Amygdala (tissue), 56 donors: Measurements from ENCODE around the gene RNMT.
"Not testable (repeated sequence)": the region's sequence is repeated elsewhere in the genome, so short reads cannot be mapped to it uniquely, and the experiment has no call there.

Experiments used
- DNase-seq, 56 donors: peaks; one replicate each; lab custom pipeline; 2025; lab: John Stamatoyannopoulos, UW

Gene RNMT

DNA sequence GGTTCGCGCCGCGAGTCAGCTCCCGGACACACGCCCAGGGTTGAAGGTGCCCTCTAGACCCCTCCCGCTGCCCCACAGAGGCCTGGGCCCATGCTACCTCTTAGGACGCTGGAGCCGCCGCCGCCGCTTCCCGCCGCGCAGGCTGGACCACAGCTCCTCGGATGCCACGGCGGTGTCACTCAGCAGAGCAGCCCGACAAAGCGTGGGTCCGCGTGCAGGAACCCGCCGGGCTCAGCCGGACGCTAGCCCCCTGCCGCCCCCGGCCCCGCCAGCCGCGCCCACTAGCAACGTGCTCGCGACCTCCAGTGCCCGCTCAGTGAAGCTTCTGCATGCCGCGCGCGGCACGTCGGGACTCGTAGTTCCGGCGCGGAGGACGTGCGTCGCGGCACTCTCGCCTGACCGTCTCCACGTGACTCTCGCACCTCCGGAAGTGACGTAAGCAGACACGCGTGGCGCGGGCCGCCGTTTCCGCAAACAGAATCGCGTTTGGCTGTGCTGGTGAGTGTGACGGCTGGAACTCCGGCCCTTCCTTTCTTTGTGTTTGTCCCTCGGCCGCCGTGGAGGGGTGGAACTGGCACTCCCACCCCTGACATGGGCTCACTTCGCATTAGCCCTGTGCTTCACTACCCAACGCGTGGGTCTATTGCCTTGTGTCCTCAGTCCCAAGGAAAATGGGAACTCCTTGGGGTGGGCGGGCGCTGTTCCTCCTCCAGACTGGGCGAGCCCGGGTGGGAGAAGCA lies at the start of gene RNMT, which contains the start of gene FAM210A:
RNMT (plus strand) TSS at position 442 of the 740 bp plus-strand sequence. CDS start 4,845 bp downstream, outside the sequence.
FAM210A (minus strand) TSS at position 327 of the 740 bp plus-strand sequence. CDS start 44,481 bp downstream, outside the sequence.
- DNase-seq = peak; percentile 76 to 98 (median 94)

DNA sequence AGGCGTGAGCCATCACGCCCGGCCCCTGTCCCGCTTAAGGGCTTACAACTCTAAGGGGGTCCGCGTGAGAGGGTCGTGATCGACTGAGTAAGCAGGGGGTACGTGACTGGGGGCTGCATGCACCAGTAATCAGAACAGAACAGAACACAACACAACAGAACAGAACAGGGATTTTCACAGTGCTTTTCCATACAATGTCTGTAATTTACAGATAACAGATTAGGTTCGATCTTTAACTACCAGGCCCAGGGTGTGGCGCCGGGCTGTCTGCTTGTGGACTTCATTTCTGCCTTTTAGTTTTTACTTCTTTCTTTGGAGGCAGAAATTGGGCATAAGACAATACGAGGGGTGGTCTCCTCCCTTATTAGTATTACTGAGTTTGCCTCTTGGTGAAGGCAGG lies 49.1 kb upstream of the RNMT start:
- not testable (repeated sequence) for DNase-seq

DNA sequence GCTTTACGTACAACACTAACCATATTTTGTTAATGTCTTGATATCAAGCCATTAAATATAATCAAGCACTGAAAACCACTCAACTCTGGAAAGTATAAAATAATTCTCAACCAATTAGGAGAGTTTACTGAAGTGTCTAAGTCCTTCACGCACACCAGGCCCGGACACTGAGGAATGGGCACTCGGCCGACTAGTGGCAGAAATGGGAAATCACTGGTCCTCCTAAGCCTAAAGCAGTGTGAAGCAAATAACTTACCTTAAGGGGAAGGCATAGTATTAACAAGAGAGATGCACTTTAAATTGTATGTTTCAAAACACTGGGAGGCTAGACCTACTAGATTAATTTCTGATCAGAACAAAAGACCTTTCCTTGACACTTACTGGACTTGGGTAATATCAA lies 45.9 kb upstream of the RNMT start:
- peak in 5 of 56 donors; percentile 3 to 40 (median 17) for DNase-seq

DNA sequence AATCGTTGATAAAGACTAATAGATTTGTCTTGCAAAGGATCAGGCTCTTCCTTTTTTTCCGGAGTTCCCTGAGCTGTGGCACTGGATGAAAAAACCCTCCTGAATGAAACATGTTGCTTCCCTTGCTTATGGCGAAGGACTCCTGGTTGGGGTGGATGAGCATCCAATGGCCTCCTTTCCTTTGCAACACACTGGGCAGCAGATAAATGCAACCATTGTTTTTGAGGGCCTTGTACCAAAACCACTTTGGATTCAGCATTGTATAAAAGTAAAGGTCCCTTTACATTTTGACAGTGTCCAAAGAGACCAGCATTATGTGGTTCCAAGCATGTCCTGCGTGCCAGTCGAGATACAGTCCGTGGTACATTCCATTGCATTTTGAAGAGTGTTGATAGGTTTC lies 44.8 kb upstream of the RNMT start:
- DNase-seq = no peak

DNA sequence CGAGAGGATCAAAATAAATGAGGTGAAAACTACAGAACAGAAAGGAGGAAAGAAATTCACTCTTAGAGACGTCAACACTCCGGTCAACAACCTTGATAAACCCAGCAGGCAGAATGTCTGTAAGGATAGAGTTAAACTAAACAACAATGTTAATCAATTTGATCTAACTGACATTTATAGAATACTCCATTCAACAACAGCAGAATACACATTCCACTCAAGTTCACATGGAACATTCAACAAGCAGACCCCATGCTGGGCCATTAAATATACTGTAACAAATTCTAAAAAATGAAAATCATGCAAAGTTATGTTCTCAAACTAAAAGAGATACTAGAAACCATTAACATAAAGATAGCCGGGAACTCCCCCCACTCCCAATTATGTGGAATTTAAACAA lies 41.9 kb upstream of the RNMT start:
- DNase-seq = no peak

DNA sequence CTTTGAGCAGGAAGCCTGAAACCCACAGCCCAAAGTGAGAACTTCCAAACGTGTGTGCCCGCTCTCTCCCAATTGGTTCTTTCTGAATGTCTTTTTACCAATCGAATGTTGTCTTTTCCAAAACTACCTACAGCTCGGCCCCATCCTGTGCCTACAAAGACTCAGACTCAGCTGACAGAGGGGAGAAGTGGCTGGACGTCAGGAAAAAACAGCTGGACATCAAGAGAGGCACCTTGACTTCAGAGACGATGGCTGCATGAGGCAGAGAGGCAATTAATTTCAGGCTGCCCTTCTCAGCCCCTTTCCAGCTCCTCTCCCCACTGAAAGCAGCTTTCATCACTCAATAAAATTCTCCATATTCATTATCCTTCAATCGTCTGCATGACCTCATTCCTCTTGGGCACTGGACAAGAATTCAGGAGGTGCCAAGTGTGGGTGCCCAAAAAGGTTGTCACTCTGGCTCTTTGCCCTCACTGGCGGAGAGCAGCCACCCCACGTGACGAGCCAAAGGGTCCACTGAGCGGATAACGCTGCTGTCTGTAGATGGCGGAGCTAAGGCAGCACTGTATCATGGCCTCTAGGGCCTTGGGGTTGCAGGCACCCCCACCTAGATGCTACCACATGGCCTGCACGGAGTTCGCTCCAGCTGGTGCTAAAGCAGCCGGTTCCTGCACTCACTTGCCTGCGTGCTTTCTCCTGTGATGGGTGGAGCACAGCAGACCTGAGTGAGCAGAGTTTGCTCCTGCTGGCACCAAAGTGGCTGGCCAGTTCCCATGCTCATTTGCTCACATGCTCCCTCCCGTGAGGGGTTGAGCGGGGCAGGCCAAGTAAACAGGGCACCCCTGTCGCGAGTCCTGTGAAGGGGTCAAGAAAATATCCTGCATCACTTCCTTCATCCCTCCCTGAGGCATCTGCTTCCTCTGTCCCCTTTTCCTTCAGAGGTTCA lies 38.0 kb upstream of the RNMT start:
- peak in 1 of 56 donors; percentile 21 for DNase-seq

DNA sequence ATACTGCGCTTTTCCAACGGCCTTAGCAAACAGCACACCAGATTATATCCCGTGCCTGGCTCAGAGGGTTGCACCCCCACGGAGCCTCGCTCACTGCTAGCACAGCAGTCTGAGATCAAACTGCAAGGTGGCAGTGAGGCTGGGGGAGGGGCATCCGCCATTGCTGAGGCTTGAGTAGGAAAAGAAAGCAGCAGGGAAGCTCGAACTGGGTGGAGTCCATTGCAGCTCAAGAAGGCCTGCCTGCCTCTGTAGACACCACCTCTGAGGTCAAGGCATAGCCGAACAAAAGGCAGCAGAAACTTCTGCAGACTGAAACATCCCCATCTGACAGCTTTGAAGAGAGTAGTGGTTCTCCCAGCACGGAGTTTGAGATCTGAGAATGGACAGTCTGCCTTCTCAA lies 36.4 kb upstream of the RNMT start:
- DNase-seq = not testable (repeated sequence)

DNA sequence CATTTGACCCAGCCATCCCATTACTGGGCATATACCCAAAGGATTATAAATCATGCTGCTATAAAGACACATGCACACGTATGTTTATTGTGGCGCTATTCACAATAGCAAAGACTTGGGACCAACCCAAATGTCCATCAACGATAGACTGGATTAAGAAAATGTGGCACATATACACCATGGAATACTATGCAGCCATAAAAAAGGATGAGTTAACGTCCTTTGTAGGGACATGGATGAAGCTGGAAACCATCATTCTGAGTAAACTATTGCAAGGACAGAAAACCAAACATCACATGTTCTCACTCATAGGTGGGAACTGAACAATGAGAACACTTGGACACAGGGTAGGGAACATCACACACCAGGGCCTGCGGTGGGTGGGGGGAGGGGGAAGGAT lies 31.1 kb upstream of the RNMT start:
- not testable (repeated sequence) for DNase-seq

DNA sequence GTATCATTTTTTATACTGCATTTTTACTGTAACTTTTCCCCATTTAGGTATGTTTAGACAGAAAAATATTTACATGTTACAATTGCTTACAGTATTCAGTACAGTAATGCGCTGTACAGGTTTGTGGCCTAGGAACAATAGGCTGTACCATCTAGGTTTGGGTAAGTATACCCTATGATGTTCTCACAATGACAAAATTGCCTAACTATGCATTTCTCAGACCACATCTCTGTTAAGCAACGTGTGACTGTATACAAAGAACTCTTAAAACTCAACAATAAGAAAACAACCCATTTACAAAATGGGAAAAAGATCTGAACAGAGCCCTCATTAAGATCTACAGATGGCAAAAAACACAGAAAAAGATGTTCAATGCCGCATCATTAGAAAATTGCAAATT lies 29.5 kb upstream of the RNMT start:
- DNase-seq = no peak

DNA sequence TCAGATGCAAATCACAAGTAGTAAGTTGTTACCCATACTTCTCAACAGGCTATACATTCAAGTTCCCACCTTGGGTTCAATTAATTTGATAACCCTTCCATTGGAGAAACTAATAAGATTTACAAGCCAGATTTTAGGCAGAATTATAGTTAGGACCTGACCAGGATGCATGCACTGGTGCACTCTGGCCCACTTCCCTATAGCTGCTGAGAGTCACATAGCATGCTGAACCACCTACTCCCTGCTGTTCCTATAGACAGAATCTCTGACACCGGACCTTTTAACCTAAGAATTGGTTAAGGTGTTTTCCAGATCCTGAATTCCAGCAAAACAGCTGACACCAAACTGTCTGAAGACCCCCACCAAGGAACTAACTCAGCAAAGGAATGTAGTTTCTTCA lies 26.3 kb upstream of the RNMT start:
- DNase-seq = no peak

DNA sequence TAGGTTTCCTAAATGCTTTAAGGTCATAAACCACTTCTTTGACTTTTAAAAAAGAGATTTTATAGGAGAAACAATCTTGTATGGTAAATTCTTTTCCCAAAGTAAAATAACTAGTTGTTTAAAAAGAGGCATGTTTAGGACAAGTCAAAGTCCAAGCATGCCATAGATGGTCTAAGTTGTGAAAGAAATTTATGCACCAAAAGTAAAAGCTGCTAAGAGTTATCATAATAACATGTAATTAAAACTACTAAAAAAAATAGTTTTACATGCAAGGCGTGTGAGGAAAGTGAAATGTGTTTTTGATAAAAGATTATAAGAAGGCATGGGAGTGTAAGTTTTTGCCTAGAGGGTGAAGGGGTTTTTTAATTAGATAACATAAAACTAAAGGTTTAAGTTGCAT lies 22.6 kb upstream of the RNMT start:
- DNase-seq = no peak

DNA sequence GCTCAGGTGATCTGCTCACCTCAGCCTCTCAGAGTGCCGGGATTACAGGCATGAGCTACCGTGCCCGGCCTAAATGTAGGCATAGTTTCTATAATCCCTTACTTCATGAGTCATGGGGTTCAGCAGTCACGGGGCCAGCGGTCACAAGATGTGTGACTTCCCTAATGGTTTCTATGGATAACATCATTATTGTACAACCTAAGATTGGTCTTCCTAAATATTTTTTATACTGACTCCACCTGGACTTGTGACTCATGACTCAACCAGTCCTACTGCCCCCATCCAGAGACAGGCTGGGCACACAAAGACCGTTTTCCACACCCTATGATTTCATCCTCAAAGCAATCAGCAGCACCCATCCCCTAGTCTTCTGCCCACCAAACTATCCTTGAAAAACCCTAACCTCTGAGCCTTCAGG lies 16.1 kb upstream of the RNMT start:
- no peak for DNase-seq

DNA sequence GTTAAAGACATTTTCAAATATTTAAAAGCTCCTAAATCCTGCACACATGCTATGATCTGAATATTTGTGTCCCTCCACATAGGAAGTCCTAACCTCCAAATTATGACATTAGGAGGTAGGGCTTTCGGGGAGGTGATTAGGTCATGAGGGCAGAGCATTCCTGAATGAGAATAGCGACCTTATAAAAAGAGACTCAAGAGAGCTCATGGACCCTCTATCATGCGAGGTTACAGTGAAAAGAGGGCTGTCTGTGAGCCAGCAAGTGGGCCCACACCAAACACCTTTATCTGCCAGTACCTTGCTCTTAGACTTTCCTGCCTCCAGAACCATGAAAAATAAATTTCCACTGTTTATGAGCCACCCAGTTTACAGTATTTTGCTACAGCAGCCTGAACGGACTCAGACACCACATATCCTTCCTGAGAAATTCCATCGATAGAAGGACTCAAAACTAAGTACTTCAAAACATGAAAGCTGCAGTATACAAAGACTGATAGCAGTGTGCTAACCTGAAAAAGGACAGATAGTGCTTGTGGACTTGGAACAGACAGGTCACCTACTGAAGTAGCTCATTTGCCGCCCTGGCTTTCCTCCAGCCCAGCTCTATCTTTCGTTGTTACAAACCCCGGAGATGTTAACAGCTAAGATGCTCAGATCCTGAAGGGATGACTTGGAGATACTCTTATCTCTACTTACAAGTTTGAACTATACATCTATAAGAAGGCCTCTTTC lies 13.9 kb upstream of the RNMT start:
- DNase-seq = no peak

DNA sequence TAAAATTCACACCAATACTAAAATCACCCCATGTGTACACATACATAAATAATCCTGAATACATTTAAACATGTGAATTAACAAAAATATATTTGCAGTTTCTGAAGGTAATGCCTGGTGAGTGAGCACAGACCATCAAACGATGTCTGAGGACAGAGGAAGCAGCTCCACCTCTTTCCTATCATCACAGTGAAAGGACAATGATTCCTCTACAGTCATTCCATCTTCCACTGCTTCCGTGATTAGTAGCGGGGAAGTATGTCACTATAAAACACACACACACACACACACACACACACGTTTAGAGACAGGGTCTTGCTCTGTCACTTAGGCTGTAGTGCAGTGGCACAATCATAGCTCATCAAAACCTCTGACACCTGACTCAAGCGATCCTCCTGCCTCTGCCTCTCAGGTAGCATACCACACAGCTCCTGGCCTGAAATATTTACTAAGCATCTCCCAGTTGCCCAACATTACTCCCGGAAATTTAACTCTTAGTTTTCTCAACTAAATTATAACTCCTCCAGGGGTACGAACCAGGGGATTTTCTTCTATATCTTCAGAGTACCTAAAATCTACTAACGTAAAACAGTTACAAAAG lies 12.9 kb upstream of the RNMT start:
- no peak for DNase-seq

DNA sequence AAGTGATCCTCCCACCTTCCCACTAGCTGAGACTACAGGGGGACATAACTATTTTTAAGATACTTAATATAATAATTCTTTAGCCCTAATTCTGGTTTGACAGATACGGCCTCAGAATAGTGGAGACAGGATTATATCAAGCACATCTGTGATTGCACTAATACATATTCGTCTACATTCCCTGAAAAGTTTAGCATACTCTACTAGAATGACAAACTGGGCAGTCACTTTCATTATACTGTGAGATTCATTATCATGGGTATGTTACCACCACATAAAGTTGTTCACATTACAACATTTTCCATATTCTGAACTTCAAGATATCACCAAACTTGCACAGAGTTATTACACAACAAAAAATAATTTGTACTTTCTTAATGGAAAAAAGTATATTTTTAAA lies 11.1 kb upstream of the RNMT start:
- DNase-seq = no peak

DNA sequence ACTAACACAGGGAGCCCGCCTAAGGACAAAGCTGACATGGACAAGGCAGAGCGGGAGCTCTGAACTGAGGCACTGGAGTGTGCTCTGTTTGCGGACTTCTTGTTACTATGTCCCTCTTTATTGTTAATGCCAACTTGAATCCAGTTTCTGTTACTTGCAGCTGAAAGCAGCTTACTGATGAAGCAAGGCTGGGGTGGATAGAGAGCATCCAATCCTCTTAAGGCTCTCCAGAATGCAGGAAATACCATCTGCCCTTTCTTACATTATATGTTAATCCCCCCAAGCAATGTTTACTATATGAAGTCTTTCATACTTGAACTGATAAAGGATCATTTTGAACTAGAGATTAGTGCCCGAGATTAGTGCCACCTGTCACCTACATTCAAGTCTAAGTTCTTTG lies 9.6 kb upstream of the RNMT start:
- DNase-seq = no peak

DNA sequence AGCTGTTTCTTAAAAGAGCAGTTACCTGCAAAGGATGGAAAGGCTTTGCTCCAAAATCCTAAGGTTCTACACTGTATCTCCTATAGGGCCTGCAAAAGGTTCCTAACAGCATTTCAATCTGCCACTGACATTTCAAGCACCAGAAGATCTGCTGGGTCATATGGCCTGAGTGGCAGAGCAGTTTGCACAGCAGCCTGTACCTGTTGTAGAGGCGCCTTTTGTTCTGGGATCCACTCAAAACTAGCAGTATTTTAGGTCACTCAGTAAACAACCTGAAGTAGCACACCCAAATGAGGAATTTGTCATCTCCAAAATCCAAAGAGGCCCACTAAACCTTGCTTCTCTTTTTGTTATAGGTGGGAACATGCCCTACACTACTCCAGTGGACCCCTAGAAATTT lies 6.3 kb upstream of the RNMT start:
- no peak for DNase-seq

DNA sequence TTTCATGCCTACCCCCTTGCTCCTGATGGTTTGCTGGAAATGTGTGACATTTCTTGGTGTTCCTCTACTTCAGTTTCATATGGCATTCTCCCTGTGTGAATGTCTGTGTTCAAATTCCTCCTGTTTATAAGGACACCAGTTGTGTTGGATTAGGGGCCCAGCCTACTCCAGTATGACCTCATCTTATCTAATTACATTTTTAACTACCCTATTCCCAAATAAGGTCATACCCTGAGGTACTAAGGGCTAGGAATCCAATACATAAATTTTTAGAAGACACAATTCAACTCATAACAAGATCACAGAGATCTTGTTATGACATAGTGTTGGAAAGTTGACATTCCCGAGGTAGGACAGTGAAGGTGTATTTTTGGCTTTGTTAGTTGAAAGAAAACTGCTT lies 5.6 kb upstream of the RNMT start:
- no peak for DNase-seq

DNA sequence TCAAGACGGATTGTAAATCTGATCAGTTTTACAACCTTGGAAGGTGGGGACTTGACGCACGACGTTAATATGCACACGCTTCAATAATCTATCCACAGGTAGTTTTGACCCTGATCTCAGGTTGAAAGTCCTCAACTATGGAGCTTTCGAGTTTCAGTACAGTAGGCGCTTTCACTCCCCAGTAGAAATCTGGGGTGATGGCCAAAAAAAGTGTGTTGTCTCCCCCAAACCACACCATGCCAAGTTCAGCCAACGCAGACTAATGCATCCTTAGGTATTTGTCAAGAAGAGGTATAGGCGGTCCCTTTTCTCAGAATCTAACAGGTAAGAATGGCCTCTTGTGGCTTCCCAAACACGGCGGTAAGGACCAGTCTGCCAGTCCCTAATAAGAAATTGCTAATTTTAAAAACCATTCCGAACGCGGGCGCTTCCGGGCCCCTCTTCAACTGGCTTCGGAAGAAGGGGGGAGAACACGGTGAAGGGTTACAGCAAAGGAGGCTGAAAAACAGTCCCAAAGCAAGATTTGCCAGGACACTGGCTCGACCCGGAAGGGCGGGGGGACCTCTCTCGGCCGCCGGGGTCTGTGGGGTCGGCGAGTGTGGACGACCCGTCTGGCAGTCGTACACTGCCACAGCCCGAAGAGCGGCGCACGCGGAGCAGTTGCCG lies 774 bp upstream of the RNMT start:
- DNase-seq = peak in 4 of 56 donors; percentile 19 to 54 (median 36)

DNA sequence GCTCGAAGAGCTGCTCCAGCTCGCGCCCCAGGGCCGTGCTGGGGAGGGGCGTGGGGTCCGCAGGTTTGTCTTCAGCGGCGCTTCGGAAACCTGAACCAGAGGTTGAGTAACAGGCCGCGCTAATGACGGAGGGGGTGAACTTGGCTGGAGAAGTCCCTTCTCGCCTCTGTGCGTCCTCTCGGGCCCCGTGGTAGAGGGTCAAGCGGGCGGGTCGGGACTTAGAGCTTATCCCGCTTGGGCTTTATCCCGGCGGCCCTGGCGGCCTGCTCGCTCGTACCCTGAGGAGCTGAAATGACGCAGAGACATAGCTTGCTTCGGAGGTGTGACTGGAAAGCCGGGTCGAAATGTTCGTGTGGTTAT lies 479 bp downstream of the RNMT start:
- DNase-seq = peak in 31 of 56 donors; percentile 16 to 70 (median 47)
